Activated CD4-positive, alpha-beta T cell treated with anti-CD3 and anti-CD28 coated beads, Interleukin-2, amount 50 U/mL, for 1 hour (primary cell): ENCODE measurements around the gene FANCF.
A peak's percentile ranks its signal among the peaks of the same experiment; 100 is the strongest.

Source experiments
- DNase-seq: peaks from one replicate; pipeline ENCODE4 v3.0.0-alpha.2; 2020

The FANCF gene

DNA sequence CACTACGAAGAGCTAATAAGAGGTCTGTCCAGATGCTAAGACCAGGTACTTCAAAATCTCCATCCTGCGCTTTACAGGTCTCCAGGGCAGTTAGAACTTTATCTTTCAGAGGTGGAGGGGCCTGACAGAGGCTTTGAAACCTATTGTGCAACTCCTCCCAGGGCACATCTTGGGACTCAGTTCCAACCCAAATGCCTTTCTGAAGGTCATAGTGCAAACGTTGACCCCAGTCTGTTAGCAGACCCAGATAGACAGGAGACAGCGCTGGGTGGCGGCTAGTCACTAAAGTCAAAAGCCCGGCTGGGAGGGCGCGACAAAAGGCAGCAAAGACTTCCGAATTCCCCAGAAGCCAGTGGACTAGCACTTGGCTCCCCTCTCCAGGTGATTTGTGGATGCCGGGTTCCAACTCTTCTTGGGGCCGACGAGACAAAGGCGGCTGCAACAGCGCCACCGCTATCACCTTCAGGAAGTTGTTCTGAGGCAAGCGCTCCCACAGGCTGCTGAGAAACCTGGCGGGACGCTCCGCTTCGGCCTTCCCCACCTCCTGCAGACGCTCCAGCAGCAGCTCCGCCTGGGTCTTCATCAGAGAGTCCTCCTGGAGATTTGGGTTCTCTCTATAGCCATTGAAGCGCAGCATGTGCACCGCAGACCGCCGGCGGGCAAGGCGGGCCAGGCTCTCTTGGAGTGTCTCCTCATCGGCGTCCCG lies 728 bp downstream of the FANCF start:
- DNase-seq: peak; percentile 60

DNA sequence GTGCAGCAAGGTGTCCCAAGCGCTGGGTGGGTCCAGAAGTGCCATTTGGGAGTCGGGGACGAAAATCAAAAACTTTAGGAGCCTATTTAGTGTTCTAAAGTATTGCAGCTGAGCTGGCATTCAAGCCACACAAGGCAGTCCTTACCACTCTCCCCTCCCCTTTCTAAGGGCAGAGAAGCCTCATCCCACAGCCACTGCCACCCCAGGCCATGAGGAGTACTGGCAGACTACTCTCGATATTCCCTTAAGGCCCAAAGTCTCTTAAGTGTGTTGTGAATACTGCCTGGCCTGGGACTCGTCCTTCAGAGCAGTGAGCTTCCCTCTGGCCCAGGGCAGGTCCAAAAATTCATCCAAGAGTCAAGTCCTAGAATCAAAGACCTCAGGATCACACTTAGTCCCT lies 7.8 kb downstream of the FANCF start:
- DNase-seq: no peak

DNA sequence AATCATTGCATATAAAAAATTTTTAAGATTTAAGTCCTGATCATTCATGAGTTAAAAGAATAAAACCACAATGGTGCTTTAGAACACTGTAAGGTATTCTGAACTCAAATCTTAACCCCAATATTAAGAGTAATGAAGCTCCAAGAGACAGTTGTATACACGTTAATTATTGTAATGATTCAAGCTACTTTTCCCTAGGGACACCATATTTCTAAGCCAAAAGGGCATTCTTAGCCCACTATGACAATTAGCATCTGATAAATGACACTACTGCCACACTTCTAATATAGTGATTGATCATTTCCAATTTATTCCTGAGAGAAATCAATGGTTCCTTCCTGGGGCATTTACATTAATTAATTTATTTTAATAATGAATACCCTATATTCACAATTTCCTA lies 21.7 kb downstream of the FANCF start:
- DNase-seq: no peak

DNA sequence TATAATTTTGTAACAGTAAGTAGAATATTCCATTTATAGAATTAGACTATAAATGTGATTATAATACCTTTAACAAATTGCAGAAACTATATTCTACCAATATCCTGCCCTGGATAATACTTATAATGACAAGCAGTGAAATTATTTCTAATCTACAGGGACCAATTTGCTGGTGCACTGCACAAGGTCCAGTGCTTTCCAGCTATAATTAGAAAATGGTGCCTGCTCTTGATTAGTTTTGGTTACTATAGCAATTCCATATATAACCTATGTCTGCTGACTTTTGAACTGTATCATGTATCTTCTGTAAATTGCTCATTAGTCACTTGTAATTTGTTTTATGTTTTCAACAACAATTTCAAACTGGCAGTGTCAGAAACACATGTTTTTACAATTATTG lies 23.1 kb downstream of the FANCF start:
- DNase-seq: no peak

DNA sequence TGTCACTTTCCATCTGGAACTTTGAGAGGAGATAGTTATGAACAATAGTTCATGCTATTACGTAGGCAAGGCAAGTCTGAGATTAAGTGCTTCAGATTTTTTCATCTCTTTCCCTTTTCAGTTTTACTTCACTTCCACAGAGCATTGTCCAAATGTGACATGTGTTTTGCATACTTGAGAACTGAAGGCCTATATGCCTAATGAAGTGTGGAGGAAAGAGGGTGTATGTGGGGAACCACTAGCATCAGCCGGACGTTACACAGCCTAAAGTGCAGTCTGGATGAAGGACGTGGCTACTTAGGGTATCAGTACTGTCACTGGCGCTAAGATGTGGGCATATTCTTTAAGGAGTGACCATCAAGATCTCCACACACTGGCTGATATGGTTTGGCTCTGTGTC lies 26.2 kb downstream of the FANCF start:
- DNase-seq: no peak

DNA sequence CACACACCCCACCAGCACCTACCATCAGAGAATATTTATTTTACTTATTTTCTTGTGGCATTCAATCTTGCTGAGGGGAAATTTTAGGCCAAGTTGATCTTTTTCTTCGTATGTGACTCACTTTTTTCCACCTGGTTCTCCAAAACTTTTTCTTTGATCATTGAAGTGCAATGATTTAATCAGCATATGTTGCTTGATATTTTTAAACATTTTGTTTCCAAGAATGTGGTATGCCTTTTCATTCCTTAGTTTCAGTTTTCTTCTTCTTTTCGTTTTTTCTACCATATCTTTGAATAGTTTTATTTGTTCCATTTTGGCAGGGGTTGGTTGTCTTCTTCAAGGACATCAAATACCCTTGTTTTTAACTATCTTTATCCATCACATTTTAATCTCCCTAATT lies 28.6 kb downstream of the FANCF start:
- no peak for DNase-seq

DNA sequence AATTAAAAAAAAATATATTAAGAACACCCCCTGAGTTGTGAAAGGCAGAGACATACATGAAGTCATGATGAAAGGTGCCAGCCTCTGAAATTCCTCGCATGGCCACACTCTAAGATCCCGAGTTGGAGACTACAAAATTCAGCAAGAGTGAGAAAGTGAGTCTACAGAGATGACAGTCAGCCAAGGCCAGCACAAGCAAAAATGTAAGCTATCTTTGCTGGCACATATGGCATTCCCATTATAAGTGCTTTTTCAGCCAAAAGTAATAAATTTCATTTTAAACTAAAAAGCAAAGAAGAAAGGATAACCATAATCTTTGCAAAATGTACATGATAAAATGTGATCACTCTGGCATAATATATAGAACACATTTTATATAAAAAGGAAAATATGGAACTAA lies 40.6 kb downstream of the FANCF start:
- DNase-seq: no peak

DNA sequence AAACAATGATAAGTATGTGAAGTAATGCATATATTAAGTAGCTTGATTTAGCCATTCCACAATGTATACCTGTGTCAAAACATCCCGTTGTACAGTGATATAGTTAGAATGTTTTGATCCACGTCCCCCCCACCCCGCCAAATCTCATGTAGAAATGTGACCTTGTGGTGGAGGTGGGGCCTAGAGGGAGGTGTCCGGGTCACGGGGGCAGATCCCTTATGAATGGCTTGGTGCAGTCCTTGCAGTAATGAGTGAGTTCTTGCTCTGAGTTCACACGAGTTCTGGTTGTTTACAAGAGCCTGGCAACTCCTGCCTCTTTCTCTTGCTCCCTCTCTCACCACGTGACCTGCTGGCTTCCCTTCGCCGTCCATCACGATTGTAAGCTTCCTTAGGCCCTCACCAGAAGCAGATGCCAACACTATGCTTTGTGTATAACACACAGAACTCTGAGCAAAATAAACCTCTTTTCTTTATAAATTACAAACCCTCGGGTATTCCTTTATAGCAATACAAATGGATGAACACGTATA lies 41.6 kb downstream of the FANCF start:
- no peak for DNase-seq

DNA sequence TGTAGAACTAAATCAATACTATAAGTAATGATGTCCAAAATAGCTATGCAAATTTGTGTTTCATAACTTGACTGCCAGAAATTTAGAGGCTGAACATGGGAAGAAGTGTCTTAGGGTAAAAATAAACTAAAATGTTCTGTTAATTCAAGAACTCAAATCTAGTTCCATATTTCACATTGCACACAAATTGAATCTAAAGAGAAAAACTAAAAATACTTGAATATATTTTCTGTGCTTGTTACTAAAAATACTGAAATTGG lies 43.5 kb downstream of the FANCF start:
- no peak for DNase-seq

DNA sequence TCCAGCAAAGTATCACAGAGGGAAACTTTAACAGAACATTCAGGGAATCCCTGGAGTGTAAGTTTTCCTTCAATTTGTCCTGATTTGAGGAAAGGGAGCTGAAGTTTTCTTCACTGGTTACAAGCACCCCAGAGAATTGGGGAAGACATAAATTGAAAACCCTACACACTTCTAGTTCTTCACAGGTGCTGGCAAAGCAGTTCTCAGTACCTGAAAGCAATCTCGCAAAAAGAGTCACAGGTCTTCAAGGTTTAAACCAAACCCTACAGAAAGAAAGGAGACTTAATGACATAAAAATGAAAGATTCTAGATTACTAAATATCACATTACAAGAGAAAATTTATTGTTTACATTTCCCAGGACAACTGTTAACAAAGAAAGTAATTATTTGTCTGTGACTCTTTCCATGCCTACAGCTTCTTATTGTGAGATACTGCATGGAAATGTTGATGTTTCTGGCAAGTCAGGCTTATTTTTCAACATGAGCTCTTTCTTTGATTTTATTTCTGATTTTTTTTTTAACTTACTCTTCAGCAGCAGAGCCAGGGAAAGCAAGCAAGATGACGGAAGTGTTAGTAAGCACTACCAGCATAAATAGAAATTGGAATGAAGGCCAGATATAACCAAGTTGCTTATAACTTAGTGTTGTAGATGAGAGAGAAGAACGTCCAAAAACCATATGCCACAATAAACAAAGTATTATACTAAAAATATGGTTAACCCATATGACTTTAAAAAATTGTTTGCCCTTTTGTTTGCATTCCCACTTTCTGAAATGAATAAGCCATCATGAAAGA lies 44.1 kb downstream of the FANCF start:
- DNase-seq: no peak

DNA sequence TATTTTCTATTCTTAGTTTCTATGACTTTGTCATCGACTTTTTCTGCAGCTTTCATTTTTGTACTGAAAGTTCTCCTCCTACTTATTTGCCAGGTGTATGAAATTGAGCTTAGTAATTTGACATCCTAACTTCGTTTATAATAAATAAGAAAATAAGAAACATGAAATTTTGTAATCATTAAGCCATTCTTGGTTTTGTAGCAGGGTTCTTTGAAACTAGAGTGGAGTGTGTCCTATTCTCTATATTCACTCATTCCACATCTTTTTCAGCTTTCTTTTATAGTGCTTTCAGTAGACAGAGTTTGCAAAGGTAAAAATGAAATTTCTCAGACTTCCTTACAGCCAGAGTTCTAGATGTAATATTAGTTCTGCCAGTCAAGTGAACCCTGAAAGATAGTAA lies 47.8 kb downstream of the FANCF start:
- no peak for DNase-seq
